Liver (tissue), 3 donors: ENCODE measurements around the gene PIP4K2C.

Source experiments
- FOXA2 ChIP-seq: IDR thresholded peaks from 2 replicates; pipeline ENCODE4 v1.6.1; 2016; ENCODE audit warnings: antibody characterized with exemption
- GABPA ChIP-seq, 2 donors: IDR thresholded peaks in 1 of 2; conservative IDR thresholded peaks in 1 of 2; 2 replicates each; pipeline ENCODE4 v1.6.1; 2016; ENCODE audit warnings: antibody characterized with exemption in 2 of 2, mild to moderate bottlenecking in 1 of 2, moderate library complexity in 1 of 2
- JUND ChIP-seq, 2 donors: IDR thresholded peaks; 2 replicates each; pipeline ENCODE4 v1.6.1; 2016; ENCODE audit warnings: antibody characterized with exemption in 2 of 2
- RAD21 ChIP-seq, 2 donors: IDR thresholded peaks; 2 replicates each; pipeline ENCODE4 v1.6.1; 2016; ENCODE audit warnings: antibody characterized with exemption in 2 of 2, mild to moderate bottlenecking in 2 of 2
- TAF1 ChIP-seq: conservative IDR thresholded peaks from 2 replicates; pipeline ENCODE4 v1.6.1; 2016; ENCODE audit warnings: antibody characterized with exemption, mild to moderate bottlenecking
- YY1 ChIP-seq: IDR thresholded peaks from 2 replicates; pipeline ENCODE4 v1.6.1; 2016; ENCODE audit warnings: antibody characterized with exemption, mild to moderate bottlenecking
- TF ChIP-seq, protein P1 (sequence below): fragments of 150-350 bp; IDR thresholded peaks from 2 replicates; pipeline ENCODE4 v1.5.1; 2017; ENCODE audit warnings: improper control_type of control experiment, low read depth, low read length; ENCODE audit not compliant: missing input control
- TF ChIP-seq, protein P2 (sequence below): IDR thresholded peaks from 2 replicates; pipeline ENCODE4 v1.6.1; 2016; ENCODE audit warnings: antibody characterized with exemption
- TF ChIP-seq, protein P3 (sequence below): IDR thresholded peaks from 2 replicates; pipeline ENCODE4 v1.6.1; 2016; ENCODE audit warnings: antibody characterized with exemption, mild to moderate bottlenecking
- donor health status: healthy.
- donor health status: healthy.

DNA sequence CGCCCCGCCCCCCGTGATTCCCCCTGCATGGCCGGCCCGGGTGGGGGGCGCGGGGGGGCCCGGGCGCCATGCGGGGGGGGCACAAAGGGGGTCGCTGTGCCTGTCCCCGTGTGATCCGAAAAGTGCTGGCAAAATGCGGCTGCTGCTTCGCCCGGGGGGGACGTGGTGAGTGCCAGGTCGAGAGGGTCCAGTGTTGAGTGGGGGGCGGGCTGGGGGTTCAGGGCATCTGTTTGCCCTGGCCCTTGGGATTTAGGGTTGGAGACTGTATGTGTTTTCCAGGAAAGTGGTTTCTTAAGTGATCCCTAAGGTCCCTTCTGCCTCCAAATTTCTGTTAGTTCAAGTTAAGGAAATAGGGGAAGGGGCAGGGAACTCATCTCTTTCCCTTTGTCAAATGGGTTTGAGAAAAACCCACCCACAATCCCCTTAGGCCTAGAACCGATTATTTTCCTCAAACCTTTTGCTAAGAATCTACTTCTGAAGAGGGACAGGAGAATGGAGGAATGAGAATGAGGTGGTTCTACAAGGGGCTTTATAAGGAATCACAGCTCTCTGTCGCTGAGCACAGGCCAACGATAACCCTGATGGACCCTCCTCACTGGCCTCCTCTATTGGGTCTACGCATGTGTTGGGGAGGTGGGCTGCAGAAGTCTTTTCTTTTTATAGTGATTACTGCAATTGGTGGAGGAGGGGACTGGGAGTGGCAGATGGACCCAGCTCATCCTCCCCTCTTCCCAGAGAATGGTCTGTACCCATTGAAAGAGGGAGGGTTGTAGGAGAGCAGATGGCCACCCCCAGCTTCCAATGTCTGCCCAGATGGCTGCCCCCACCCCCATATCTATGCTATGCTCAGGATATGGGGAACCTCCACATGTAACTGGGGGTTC is 21.1 kb downstream of the PIP4K2C start:
- TF ChIP-seq FOXA2 = no peak
- TF ChIP-seq, protein P1, sequence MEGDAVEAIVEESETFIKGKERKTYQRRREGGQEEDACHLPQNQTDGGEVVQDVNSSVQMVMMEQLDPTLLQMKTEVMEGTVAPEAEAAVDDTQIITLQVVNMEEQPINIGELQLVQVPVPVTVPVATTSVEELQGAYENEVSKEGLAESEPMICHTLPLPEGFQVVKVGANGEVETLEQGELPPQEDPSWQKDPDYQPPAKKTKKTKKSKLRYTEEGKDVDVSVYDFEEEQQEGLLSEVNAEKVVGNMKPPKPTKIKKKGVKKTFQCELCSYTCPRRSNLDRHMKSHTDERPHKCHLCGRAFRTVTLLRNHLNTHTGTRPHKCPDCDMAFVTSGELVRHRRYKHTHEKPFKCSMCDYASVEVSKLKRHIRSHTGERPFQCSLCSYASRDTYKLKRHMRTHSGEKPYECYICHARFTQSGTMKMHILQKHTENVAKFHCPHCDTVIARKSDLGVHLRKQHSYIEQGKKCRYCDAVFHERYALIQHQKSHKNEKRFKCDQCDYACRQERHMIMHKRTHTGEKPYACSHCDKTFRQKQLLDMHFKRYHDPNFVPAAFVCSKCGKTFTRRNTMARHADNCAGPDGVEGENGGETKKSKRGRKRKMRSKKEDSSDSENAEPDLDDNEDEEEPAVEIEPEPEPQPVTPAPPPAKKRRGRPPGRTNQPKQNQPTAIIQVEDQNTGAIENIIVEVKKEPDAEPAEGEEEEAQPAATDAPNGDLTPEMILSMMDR = no peak
- no peak for TF ChIP-seq YY1
- TF ChIP-seq TAF1 = no peak
- no peak for TF ChIP-seq JUND (IDR thresholded peaks at IDR 0.05)
- TF ChIP-seq, protein P2, sequence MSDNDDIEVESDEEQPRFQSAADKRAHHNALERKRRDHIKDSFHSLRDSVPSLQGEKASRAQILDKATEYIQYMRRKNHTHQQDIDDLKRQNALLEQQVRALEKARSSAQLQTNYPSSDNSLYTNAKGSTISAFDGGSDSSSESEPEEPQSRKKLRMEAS = no peak
- TF ChIP-seq GABPA (IDR thresholded peaks at IDR 0.05 in 1 of 2, conservative IDR thresholded peaks at IDR 0.05 in 1 of 2) = no peak
- TF ChIP-seq, protein P3, sequence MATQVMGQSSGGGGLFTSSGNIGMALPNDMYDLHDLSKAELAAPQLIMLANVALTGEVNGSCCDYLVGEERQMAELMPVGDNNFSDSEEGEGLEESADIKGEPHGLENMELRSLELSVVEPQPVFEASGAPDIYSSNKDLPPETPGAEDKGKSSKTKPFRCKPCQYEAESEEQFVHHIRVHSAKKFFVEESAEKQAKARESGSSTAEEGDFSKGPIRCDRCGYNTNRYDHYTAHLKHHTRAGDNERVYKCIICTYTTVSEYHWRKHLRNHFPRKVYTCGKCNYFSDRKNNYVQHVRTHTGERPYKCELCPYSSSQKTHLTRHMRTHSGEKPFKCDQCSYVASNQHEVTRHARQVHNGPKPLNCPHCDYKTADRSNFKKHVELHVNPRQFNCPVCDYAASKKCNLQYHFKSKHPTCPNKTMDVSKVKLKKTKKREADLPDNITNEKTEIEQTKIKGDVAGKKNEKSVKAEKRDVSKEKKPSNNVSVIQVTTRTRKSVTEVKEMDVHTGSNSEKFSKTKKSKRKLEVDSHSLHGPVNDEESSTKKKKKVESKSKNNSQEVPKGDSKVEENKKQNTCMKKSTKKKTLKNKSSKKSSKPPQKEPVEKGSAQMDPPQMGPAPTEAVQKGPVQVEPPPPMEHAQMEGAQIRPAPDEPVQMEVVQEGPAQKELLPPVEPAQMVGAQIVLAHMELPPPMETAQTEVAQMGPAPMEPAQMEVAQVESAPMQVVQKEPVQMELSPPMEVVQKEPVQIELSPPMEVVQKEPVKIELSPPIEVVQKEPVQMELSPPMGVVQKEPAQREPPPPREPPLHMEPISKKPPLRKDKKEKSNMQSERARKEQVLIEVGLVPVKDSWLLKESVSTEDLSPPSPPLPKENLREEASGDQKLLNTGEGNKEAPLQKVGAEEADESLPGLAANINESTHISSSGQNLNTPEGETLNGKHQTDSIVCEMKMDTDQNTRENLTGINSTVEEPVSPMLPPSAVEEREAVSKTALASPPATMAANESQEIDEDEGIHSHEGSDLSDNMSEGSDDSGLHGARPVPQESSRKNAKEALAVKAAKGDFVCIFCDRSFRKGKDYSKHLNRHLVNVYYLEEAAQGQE = no peak
- TF ChIP-seq RAD21 (IDR thresholded peaks at IDR 0.05) = no peak
